ENCODE results near the gene OPCML. TPM values are rescaled to one million over a fixed set of nuclear protein-coding genes. Genes with fewer than 3 reads are reported as not detected.

OPCML gene
- total RNA-seq, 1 experiment from 2014 or later: 0.94 TPM

- Mint-ChIP-seq H3K27ac (no peak overlapping the region; a peak in 1 of 7 replicates), H3K9me3 (no peaks in the 10 kb centered on the region), H3K27me3 (ENCODE audit: low read depth) (no peaks in the 10 kb centered on the region), H3K36me3 (ENCODE audit: insufficient read depth in 1 of 3, low read depth in 3 of 3) (no peaks in the 10 kb centered on the region), H3K4me3 (no peak overlapping the region), H3K4me1 (peaks cover 14 to 19% of the 10 kb centered on the region in 2 experiments)
- Histone ChIP-seq H2BK12ac (ENCODE audit: insufficient read length, low read depth, low read length) (no peak overlapping the region), H3K23ac (ENCODE audit: insufficient read length, low read depth, low read length) (no peak overlapping the region), H4K91ac (ENCODE audit: insufficient read length, low read depth, low read length) (no peak overlapping the region), H3K79me2 (ENCODE audit: insufficient read depth, low read length) (no peaks in the 10 kb centered on the region), H3K4me2 (ENCODE audit: insufficient read depth, insufficient read length, low read length) (no peak overlapping the region), H3K9ac (ENCODE audit: extremely low read depth, insufficient read length, low read length) (no peak overlapping the region), H3K4me1 (ENCODE audit: insufficient read depth, low read length) (no peaks in the 10 kb centered on the region; the same call in 1 of the 2 replicates), H4K5ac (ENCODE audit: insufficient read length, low read depth, low read length) (no peak overlapping the region), H2BK120ac (ENCODE audit: low read depth, low read length, poor library complexity, severe bottlenecking) (no peak overlapping the region), H2AK5ac (ENCODE audit: insufficient read length, low read length) (no peak overlapping the region), H2AFZ (ENCODE audit: low read length) (no peak overlapping the region), H3K14ac (ENCODE audit: insufficient read depth, low read length) (no peak overlapping the region), H4K8ac (replicated peaks; ENCODE audit: insufficient read length, low read depth, low read length) (no peak overlapping the region), H2BK5ac (ENCODE audit: insufficient read length, low read length) (no peak overlapping the region), H2BK15ac (ENCODE audit: low read depth, low read length) (no peak overlapping the region), H3K4ac (ENCODE audit: low read depth, low read length) (no peak overlapping the region), H3K56ac (ENCODE audit: insufficient read length, low read depth, low read length) (no peak overlapping the region), H4K20me1 (ENCODE audit: control insufficient read depth, insufficient read depth, insufficient read length) (no peaks in the 10 kb centered on the region), H3K27ac (ENCODE audit: insufficient read length, low read depth, low read length) (no peak overlapping the region), H3K9me3 (ENCODE audit: control insufficient read depth, low read depth, low read length) (no peaks in the 10 kb centered on the region), H2BK20ac (ENCODE audit: low read depth, low read length, poor library complexity, severe bottlenecking) (no peak overlapping the region), H3K18ac (ENCODE audit: insufficient read length, low read depth, low read length) (no peak overlapping the region), H3T11ph (ENCODE audit: low read length) (no peak overlapping the region), H3K23me2 (ENCODE audit: insufficient read length, low read depth, low read length, poor library complexity, severe bottlenecking) (no peaks in the 10 kb centered on the region), H3K27me3 (ENCODE audit: insufficient read depth, low read length) (no peaks in the 10 kb centered on the region; the same call in 1 of the 2 replicates), H3K79me1 (ENCODE audit: insufficient read depth, low read depth, low read length, poor library complexity, severe bottlenecking) (no peaks in the 10 kb centered on the region)
- DNase-seq: no peak
- no CpG with 5 or more reads among the region's 4 CpGs for WGBS (ENCODE audit: extremely low coverage, insufficient read length, low lambda C conversion rate)
- no peak for TF ChIP-seq CTCF (conservative IDR thresholded peaks at IDR 0.05)
Measured at GRCh38 chr11:132714859-132715440, 817.4 kb downstream of the OPCML start.

Data from H9 (cell line).